ENCODE results near the gene AXIN1. TPM values are rescaled to one million over a fixed set of nuclear protein-coding genes. Genes with fewer than 3 reads are reported as not detected.
"Not testable (repeated sequence)": the region's sequence is repeated elsewhere in the genome, so short reads cannot be mapped to it uniquely, and the experiment has no call there.

The AXIN1 gene
- total RNA-seq, 1 experiment from 2014 or later, result 5.8 TPM

GRCh38 chr16:334164-334832, 18.2 kb downstream of the AXIN1 start:
- DNase-seq (ENCODE audit: low read depth), result not testable (repeated sequence)

DNA sequence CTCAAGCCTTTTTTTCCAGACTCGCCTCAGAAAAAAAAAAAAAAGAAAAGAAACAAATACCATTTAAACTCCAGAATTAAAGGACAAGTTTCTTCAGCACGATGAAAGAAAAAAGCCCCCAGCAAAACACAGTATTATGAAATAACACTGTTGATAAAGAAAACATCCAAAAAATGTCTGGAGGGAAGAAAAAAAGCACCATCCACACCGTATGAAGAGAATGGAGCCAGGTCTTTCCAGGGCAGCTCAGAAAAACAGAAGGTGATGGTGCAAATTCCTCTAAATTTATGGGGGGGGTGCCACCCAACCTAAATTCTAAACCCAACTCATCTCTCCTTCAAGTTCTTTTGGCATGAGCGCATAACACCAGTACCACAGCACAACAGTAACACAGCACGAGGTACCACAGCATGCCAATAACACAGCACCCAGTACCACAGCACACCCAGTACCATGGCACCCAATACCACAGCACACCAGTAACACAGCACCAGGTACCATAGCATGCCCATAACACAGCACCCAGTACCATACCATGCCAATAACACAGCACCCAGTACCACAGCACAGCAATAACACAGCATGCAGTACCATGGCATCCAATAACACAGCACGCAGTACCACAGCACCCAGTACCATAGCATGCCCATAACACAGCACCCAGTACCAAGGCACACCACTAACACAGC, 19.0 kb downstream of the AXIN1 start:
- DNase-seq (ENCODE audit: low read depth), result no peak

DNA sequence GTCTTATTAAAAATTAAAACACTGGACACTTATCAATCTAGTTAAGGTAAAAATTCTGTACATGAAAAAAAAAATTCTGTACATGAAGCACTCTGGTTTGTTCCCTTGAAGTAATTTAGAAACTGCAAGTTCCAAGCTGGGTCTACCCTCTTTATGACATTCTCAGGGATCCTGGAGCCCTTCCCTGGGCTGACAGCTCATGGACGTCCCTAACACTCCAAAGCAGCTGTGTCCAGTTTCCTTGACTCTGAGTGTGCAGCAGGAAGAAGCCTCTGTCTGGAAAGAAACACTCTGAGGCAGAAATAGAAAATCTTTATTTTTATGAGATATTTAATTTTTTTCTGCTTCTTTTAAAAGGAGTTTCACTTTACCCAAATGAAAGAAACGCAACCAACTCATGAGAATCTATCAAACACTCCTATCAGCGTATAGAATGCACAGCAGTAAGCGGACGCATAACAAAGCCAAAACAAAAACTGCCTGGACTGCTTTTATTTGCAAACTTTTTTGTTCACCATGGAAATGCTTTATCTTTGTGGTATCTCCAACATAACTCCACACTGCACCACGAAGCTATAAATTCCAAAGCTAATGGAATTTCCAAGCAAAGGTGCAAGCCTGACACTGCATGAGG, 21.2 kb downstream of the AXIN1 start:
- not testable (repeated sequence) for DNase-seq (ENCODE audit: low read depth)

DNA sequence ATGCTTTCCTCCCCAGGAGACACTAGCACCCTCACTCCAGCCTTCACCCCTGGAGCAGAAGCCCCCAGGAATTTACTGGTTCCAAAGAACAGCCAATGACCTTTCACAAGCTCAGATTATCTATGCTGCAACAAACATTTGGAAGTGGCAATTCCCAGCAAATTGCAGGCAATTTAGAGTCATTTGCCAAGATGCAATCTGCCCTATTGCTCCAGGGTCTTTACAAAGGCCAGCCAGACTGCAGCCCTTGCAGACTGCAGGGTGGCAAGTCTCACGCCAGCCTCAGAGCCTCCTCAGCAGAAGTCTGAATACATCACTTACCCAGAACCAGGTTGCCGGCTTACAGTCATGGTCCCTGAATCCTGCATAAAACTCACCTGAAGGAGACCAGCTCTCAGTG, 21.8 kb downstream of the AXIN1 start:
- no peak for DNase-seq (ENCODE audit: low read depth)

DNA sequence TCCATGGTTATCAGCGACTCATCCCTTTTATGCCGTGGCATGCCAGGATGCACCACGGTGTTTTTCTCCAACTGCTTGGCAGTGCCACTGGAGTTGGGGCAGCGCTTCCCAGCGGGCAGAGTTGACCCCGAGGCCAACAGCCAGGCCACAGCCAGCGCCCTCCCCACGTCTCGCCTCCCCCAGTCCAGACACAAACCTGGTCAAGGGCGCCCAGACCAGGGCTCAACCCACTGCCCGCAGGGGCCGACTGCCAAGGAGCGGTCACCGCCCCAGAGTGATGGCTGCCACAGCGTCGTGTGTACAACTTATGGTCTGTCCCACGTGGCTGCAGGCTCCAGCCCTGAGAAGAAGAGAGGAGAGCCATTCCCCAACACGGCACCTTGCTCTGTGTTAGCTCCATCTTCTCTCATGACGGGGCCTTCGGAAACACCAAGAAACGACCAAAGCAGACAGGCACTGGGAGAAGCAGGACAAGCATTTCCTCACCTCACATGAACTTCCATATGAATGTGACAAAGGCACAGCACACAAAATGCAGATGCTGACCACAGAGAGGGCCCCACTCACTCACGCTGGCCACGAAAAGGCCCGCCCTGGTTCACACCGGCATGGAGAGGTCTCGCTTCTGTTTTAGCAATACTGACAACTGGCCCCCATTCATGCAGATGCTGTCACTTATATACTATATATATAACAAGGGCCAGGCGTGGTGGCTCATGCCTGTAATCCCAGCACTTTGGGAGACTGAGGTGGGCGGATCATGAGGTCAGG, 27.0 kb downstream of the AXIN1 start:
- DNase-seq (ENCODE audit: low read depth), result no peak

DNA sequence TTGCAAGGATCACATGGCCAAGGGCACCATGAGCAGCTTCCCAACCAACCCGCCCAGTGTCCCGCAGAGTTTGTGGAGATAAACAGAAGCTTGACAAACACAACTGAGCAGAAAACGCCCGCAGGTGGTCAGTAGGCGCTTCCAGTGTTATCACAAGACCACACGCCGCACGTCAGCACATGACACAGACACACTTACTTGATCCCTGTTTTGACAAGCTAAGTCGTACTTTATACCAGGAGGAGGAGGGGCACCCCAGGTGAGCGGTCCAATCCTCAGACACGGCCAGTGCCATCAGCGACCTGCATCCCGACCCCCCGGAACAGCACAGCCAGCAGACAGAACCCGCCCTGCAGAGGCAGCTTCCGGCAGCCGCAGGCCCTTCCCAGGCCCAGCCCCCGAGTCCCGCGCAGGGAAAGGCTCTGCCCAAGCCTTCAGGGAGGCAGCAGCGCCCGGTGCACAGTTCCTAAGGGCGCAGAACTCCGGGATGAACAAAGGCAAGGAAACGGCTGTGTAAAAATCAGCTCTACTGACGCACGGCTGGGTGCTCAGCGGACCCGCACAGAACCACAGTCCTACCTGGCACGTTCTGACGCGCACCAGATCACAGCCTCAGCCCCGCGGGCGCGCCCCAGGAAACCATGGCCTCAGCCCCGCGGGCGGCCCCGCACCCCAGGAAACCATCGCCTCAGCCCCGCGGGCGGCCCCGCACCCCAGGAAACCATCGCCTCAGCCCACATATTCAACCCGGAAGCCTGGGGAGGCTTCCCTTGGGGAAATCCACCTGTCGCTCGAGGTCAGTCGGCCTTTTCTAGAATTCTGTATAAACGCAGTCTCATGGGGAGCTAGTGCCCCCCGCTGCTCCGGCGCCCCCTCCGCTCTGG, 27.8 kb downstream of the AXIN1 start:
- DNase-seq (ENCODE audit: low read depth), result no peak

DNA sequence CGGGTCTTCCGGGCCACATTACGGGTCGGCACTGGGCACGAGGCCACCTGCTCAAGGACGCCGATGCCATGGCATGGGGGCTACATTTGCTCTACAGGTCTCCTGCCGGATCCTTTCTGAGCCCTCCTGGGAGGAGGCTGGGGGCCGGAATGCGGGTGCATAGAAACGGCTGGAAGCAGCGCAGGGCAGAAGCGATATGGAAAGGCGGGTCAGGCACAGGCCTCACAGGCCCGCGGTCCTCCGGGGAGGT, 28.4 kb downstream of the AXIN1 start:
- no peak for DNase-seq (ENCODE audit: low read depth)

DNA sequence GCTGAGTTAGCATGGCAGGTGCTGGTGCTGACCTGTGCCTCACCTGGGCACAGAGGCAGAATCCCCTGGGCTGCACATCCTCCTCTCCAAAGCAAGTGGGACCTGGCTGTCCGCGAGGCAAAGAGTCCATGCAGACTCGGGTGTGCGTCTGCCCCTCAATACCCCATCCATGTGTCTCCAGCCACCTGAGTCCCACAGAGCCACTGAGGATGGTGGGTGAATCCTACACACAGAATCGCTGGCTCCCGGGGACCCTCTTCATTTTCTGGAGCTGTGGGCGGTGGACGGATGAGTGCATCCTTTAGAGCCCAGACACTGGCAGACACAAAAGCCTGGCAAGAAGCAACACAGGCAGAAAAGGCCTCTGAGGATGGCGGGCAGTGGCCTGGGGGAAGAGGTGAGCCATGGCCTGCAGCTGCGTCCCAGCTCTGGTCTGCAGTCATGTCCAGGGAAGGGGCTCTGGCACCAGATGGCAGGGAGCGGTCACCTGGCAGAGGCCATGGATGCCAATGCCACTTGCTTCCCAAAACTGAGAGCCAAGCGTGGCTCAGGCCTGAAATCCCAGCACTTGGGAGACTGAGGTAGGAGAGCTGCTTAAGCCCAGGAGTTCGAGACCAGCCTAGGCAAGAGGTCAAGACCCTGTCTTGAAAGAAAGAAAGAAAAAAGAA, 29.9 kb downstream of the AXIN1 start:
- no peak for DNase-seq (ENCODE audit: low read depth)

DNA sequence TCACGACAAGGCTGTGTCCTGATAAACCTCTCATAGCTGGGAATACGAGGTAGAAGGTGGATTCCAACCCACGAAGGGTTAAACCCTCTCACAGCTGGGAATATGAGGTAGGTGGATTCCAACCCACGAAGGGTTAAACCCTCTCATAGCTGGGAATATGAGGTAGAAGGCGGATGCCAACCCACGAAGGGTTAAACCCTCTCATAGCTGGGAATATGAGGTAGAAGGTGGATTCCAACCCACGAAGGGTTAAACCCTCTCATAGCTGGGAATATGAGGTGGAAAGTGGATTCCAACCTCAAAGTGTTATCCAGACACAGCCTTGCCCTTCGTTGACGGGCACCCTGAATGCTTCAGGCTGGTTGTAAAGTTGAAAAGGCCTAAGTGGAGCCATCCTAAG, 31.0 kb downstream of the AXIN1 start:
- DNase-seq (ENCODE audit: low read depth), result no peak

- no peak for DNase-seq (ENCODE audit: low read depth)
Observed at GRCh38 chr16:320206-320605, 32.3 kb downstream of the AXIN1 start.

GRCh38 chr16:318628-319027, 33.9 kb downstream of the AXIN1 start:
- no peak for DNase-seq (ENCODE audit: low read depth)

- no peak for DNase-seq (ENCODE audit: low read depth)
Observed at GRCh38 chr16:317583-317982, 34.9 kb downstream of the AXIN1 start.

- no peak for DNase-seq (ENCODE audit: low read depth)
Observed at GRCh38 chr16:316741-317464, 35.6 kb downstream of the AXIN1 start.

- DNase-seq (ENCODE audit: low read depth), result no peak
Observed at GRCh38 chr16:314795-315299, 37.7 kb downstream of the AXIN1 start.

DNA sequence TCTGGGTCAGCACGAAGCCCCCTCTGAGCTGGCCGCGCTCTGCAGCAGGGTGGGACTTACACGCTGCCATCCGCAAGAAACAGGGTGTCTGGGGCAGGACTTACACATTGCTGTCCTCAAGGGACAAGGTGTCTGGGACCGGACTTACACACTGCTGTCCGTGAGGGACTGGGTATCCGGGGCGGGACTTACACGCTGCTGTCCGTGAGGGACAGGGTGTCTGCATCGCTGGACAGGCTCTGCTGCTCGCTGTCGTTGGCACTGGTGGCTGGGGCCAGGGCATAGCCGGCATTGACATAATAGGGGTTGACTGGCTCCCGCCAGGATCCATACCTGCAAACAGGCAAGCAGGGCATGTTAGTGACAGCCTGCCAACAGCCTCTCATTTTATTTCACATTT, 38.2 kb downstream of the AXIN1 start:
- DNase-seq (ENCODE audit: low read depth), result no peak

GRCh38 chr16:311725-312124, 40.8 kb downstream of the AXIN1 start:
- no peak for DNase-seq (ENCODE audit: low read depth)

GRCh38 chr16:309476-309875, 43.0 kb downstream of the AXIN1 start:
- DNase-seq (ENCODE audit: low read depth), result no peak

DNA sequence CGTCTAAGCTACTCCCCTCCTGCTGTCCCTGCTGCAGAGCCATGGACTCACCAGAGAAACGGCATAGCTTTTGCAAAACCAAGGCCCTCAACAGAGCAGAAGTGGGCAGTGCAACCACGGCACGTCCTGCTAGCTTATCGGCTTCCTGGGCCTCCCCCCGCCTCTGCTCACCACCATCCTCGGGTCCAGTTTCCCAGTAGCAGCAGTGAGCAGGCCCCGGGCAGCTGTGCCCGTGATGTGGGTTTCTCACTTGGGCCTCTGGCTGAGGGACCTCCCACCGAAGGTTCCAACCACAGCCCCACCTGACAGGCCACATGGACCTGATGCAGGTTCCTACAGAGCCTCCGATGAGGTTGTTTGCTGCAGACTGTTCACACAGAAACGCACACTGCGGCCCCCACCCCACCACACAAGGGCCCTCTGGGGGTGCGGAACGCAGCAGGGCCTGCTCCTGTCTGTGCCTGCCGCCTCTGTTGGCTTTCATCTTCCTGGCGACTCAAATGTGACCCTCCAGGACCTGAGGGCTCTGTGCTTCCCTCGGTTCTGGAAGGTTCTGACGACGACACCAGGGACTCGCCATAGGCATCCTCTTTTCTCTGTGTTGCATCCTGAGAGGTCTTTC, 44.7 kb downstream of the AXIN1 start:
- no peak for DNase-seq (ENCODE audit: low read depth)

GRCh38 chr16:306911-307370, 45.6 kb downstream of the AXIN1 start:
- DNase-seq (ENCODE audit: low read depth), result no peak

All from RPMI7951 (cell line).